ENCODE measurements around the gene ST6GALNAC6. TPM values are rescaled to one million over a fixed set of nuclear protein-coding genes. Genes with fewer than 3 reads are reported as not detected.

Gene ST6GALNAC6
- total and polyA plus RNA-seq, 10 of the 15 experiments (the other 5 are each of a cell fraction or from before 2014, with no cell fraction given), result 0.40 to 27.0 (median 16.8) TPM

DNA sequence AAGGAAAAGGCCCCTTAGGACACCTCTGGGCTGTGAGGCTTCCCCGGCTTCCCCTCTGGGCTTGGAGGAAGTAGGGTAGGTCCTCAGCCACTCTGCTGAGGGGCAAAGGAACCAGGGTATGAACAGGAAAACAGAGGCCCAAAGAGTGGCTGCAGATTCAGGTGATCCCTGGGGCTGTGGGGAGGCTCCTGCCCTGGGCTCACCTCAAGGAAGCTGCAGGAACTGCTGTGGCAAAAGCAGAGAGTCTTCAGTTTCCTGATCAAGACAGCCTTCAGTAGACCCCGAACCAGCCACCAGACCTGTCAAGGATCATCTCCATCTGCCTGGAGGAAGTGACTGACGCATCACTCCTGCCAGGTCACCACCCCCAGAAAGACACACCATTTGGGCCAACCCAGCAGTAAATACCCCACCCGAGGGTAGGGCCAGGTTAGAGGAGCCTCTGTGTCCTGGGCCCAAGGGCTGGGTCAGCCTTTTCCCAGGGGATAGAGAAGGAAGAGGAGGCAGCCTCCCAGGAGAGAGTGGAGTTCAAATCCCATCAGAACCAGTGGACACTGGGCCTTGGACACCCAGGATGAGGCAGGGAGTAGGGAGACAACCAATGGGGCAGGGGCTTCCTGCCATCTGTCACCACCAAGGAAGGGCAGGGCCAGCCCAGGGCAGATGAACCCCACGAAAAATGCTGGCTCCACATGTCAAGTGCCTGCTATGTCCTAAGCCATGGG is 5.8 kb upstream of the ST6GALNAC6 start (continued):
- TF ChIP-seq ZNF622 (IDR thresholded peaks at IDR 0.05) (no peak), POLR2AphosphoS5 (IDR thresholded peaks at IDR 0.05; ENCODE audit: low read length) (no peak), MEF2A (IDR thresholded peaks at IDR 0.05; ENCODE audit: insufficient read depth, low read depth, low read length) (no peak), STAT1 (conservative IDR thresholded peaks at IDR 0.05) (no peak; the same call in 1 of the 2 replicates), MTA3 (IDR thresholded peaks at IDR 0.05; ENCODE audit: borderline replicate concordance, low read length) (no peak), CEBPB (IDR thresholded peaks at IDR 0.05; ENCODE audit: borderline replicate concordance in 1 of 2, low read depth in 2 of 2, low read length in 2 of 2) (no peak), EGR1 (IDR thresholded peaks at IDR 0.05; ENCODE audit: borderline replicate concordance in 1 of 2, low read depth in 2 of 2, low read length in 2 of 2) (no peak), TCF3 (IDR thresholded peaks at IDR 0.05; ENCODE audit: borderline replicate concordance, insufficient read depth, low read depth, low read length) (peak; percentile 24; the same call in 1 of the 2 replicates), CBX5 (IDR thresholded peaks at IDR 0.05; ENCODE audit: low read depth) (no peak), BCL11A (IDR thresholded peaks at IDR 0.05; ENCODE audit: low read depth, low read length) (no peak), SMC3 (IDR thresholded peaks at IDR 0.05; ENCODE audit: borderline replicate concordance, low read length) (no peak), KDM1A (IDR thresholded peaks at IDR 0.05; ENCODE audit: borderline replicate concordance) (no peak), RCOR1 (conservative IDR thresholded peaks at IDR 0.05; ENCODE audit: low read depth, low read length) (no peak), IKZF1 (conservative IDR thresholded peaks at IDR 0.05) (no peak), NFYB (IDR thresholded peaks at IDR 0.05; ENCODE audit: insufficient read depth, low read depth, low read length) (no peak), SMARCA5 (IDR thresholded peaks at IDR 0.05) (no peak), FOS (IDR thresholded peaks at IDR 0.05; ENCODE audit: borderline replicate concordance, extremely low read depth, insufficient read length) (no peak), IKZF2 (IDR thresholded peaks at IDR 0.05) (no peak), PAX8 (IDR thresholded peaks at IDR 0.05) (no peak), BHLHE40 (IDR thresholded peaks at IDR 0.05; ENCODE audit: borderline replicate concordance in 1 of 2, low read depth in 2 of 2, low read length in 1 of 2) (no peak), TCF7 (IDR thresholded peaks at IDR 0.05; ENCODE audit: borderline replicate concordance) (no peak), JUNB (IDR thresholded peaks at IDR 0.05) (no peak), BACH1 (IDR thresholded peaks at IDR 0.05; ENCODE audit: borderline replicate concordance) (no peak), SUPT20H (IDR thresholded peaks at IDR 0.05; ENCODE audit: borderline replicate concordance, control insufficient read depth, low read depth, low read length) (no peak), NR2F1 (conservative IDR thresholded peaks at IDR 0.05) (no peak), EZH2 (IDR thresholded peaks at IDR 0.05; ENCODE audit: borderline replicate concordance, control insufficient read depth, low read depth, low read length) (no peak)
- TF ChIP-seq, protein P1, sequence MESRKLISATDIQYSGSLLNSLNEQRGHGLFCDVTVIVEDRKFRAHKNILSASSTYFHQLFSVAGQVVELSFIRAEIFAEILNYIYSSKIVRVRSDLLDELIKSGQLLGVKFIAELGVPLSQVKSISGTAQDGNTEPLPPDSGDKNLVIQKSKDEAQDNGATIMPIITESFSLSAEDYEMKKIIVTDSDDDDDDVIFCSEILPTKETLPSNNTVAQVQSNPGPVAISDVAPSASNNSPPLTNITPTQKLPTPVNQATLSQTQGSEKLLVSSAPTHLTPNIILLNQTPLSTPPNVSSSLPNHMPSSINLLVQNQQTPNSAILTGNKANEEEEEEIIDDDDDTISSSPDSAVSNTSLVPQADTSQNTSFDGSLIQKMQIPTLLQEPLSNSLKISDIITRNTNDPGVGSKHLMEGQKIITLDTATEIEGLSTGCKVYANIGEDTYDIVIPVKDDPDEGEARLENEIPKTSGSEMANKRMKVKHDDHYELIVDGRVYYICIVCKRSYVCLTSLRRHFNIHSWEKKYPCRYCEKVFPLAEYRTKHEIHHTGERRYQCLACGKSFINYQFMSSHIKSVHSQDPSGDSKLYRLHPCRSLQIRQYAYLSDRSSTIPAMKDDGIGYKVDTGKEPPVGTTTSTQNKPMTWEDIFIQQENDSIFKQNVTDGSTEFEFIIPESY (IDR thresholded peaks at IDR 0.05), result no peak
- TF ChIP-seq, protein P2, sequence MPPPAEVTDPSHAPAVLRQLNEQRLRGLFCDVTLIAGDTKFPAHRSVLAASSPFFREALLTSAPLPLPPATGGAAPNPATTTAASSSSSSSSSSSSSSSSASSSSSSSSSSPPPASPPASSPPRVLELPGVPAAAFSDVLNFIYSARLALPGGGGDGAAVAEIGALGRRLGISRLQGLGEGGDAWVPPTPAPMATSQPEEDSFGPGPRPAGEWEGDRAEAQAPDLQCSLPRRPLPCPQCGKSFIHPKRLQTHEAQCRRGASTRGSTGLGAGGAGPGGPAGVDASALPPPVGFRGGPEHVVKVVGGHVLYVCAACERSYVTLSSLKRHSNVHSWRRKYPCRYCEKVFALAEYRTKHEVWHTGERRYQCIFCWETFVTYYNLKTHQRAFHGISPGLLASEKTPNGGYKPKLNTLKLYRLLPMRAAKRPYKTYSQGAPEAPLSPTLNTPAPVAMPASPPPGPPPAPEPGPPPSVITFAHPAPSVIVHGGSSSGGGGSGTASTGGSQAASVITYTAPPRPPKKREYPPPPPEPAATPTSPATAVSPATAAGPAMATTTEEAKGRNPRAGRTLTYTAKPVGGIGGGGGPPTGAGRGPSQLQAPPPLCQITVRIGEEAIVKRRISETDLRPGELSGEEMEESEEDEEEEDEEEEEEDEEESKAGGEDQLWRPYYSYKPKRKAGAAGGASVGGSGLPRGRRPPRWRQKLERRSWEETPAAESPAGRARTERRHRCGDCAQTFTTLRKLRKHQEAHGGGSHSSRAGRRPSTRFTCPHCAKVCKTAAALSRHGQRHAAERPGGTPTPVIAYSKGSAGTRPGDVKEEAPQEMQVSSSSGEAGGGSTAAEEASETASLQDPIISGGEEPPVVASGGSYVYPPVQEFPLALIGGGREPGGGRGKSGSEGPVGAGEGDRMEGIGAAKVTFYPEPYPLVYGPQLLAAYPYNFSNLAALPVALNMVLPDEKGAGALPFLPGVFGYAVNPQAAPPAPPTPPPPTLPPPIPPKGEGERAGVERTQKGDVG (CRISPR knock-in tag; IDR thresholded peaks at IDR 0.05), result 0 out of 2 replicates have a peak, but pooled peaks have one; percentile 40

Measured in GM12878 (cell line).